GM12878 (cell line): ENCODE data around the gene TTC23. TPM values are rescaled to one million over a fixed set of nuclear protein-coding genes. Genes with fewer than 3 reads are reported as not detected.

Source experiments
- ATAC-seq: fragments of 200-7000 bp; cut with Tn5 transposase; 3 replicates; pipeline ENCODE4 v1.9.1; 2020; ENCODE audit warnings: mild to moderate bottlenecking, moderate library complexity
- BruUV-seq: library from RNA; stranded (reverse); fragments of 400-500 nt; replicated peaks from 2 replicates; lab custom pipeline; 2021; lab: Mats Ljungman, UMichigan
- CTCF ChIA-PET: fragments of 300-600 bp; sonication (Branson Sonifier 250); formaldehyde crosslinking; extraction: SDS; loops from one replicate; lab custom pipeline; 2021; ENCODE audit warnings: inconsistent platforms; lab: Yijun Ruan, JAX
- POLR2A ChIA-PET: fragments of 350-600 bp; formaldehyde crosslinking; extraction: SDS; loops from one replicate; lab custom pipeline; 2021; ENCODE audit warnings: inconsistent platforms; lab: Charles Lee
- RAD21 ChIA-PET: fragments of 300-600 bp; sonication (Branson Sonifier 250); formaldehyde crosslinking; loops from one replicate; lab custom pipeline; 2023; ENCODE audit warnings: antibody characterized with exemption; ENCODE audit not compliant: unreplicated experiment; lab: Charles Lee
- SMC1A ChIA-PET: fragments of 300-600 bp; sonication (Branson Sonifier 250); formaldehyde crosslinking; loops from one replicate; lab custom pipeline; 2023; ENCODE audit not compliant: unreplicated experiment, uncharacterized antibody; lab: Charles Lee
- DNase-seq: peaks from one replicate; pipeline ENCODE4 v3.0.0-alpha.2; 2011; ENCODE audit warnings: low read depth, low spot score
- FAIRE-seq: peaks from 3 replicates; lab custom pipeline; 2011; peaks lifted over from hg19 to GRCh38; lab: Jason Lieb, UNC
- H2AFZ ChIP-seq: 2 replicates; pipeline ENCODE4 v1.6.0; 2011; ENCODE audit warnings: low read depth, low read length, control low read depth; ENCODE audit not compliant: control insufficient read depth
- H3K27ac ChIP-seq: 2 replicates; pipeline ENCODE4 v1.5.1; 2011; ENCODE audit warnings: control low read depth; ENCODE audit not compliant: control insufficient read depth, insufficient read depth
- H3K27me3 ChIP-seq, 2 experiments: replicated peaks in 1 of 2; 2 replicates each; pipeline versions ENCODE4 v1.6.0 to v1.6.1; 2011; ENCODE audit warnings: low read length in 1 of 2; ENCODE audit not compliant: control insufficient read depth in 2 of 2, insufficient read depth in 2 of 2
- H3K36me3 ChIP-seq, 2 experiments: 2 replicates each; pipeline ENCODE4 v1.5.1; 2011; ENCODE audit warnings: low read length in 1 of 2; ENCODE audit not compliant: control insufficient read depth in 2 of 2, insufficient read depth in 2 of 2
- H3K4me1 ChIP-seq: 2 replicates; pipeline ENCODE4 v1.6.1; 2011; ENCODE audit warnings: mild to moderate bottlenecking, low read length, moderate library complexity, mixed read lengths; ENCODE audit not compliant: control insufficient read depth, insufficient read depth
- H3K4me2 ChIP-seq: 2 replicates; pipeline ENCODE4 v1.6.0; 2011; ENCODE audit warnings: control low read depth; ENCODE audit not compliant: control insufficient read depth, insufficient read depth
- H3K4me3 ChIP-seq: fragments of 200-600 bp; sonication (generic); 2 replicates; pipeline ENCODE4 v1.5.1; 2016
- H3K79me2 ChIP-seq: 2 replicates; pipeline ENCODE4 v1.6.0; 2011; ENCODE audit warnings: low read length; ENCODE audit not compliant: control insufficient read depth, insufficient read depth
- H3K9ac ChIP-seq: 2 replicates; pipeline ENCODE4 v1.8.0; 2011; ENCODE audit warnings: low read length, control low read depth, mixed read lengths; ENCODE audit not compliant: control insufficient read depth, insufficient read depth
- H3K9me3 ChIP-seq: replicated peaks from 3 replicates; pipeline ENCODE4 v1.5.1; 2011; ENCODE audit warnings: mild to moderate bottlenecking, low read length; ENCODE audit not compliant: control insufficient read depth, insufficient read depth
- H4K20me1 ChIP-seq: 2 replicates; pipeline ENCODE4 v1.6.0; 2011; ENCODE audit not compliant: control insufficient read depth, insufficient read depth
- DPF2 ChIP-seq: fragments of 450-650 bp; IDR thresholded peaks from 2 replicates; pipeline ENCODE4 v1.6.1; 2017; ENCODE audit warnings: mild to moderate bottlenecking
- EED ChIP-seq: sonication (generic); IDR thresholded peaks from 2 replicates; pipeline ENCODE4 v1.6.1; 2016; ENCODE audit warnings: antibody characterized with exemption, low read depth
- GABPA ChIP-seq: IDR thresholded peaks from 2 replicates; pipeline ENCODE4 v1.6.1; 2014; ENCODE audit warnings: antibody characterized with exemption, low read depth, mild to moderate bottlenecking, inconsistent platforms
- MTA2 ChIP-seq: fragments of 450-650 bp; IDR thresholded peaks from 2 replicates; pipeline ENCODE4 v1.6.1; 2016; ENCODE audit warnings: low read depth, mild to moderate bottlenecking, moderate library complexity
- NFXL1 ChIP-seq: fragments of 450-650 bp; IDR thresholded peaks from 2 replicates; pipeline ENCODE4 v1.6.1; 2017; ENCODE audit warnings: antibody characterized with exemption, mild to moderate bottlenecking, borderline replicate concordance
- NFYA ChIP-seq: IDR thresholded peaks from 2 replicates; pipeline ENCODE4 v1.6.1; 2011; ENCODE audit warnings: low read depth, mild to moderate bottlenecking, low read length, improper control_type of control experiment, borderline replicate concordance
- SREBF2 ChIP-seq: IDR thresholded peaks from 2 replicates; pipeline ENCODE4 v1.6.1; 2012; ENCODE audit warnings: mild to moderate bottlenecking, low read length
- TCF3 ChIP-seq: IDR thresholded peaks from 2 replicates; pipeline ENCODE4 v1.6.1; 2012; ENCODE audit warnings: low read depth, mild to moderate bottlenecking, low read length, borderline replicate concordance; ENCODE audit not compliant: insufficient read depth
- WGBS: methylation state at CpG from one replicate; pipeline ENCODE4 v1.1.6; 2016; ENCODE audit warnings: low lambda C conversion rate; ENCODE audit not compliant: insufficient replicate concordance, insufficient coverage; ENCODE audit errors: missing lambda C conversion rate; 5-methylcytosine and 5-hydroxymethylcytosine counted together
- in situ Hi-C: fragments of 300-500 bp; cut with MboI; formaldehyde crosslinking; loops from 9 replicates; pipeline ENCODE4 v1.14.3; 2018; ENCODE audit warnings: mixed read lengths
- intact Hi-C: fragments of 100-400 bp; cut with micrococcal nuclease; formaldehyde crosslinking; loops from one replicate; pipeline ENCODE4 v1.14.2; 2022; ENCODE audit not compliant: unreplicated experiment
- polyA plus RNA-seq, 11 experiments: library from polyadenylated mRNA; depleted of rRNA in 4 of 11; unstranded in 6 of 11; stranded (reverse) in 5 of 11; fragments of >200 nt; fragmentation: Nextera tagmentation in 4 of 11; fragmentation: Illumina TruSeq in 1 of 11; extraction: Ambion mirVana in 4 of 11; extraction: Trizol in 1 of 11; gene quantifications; 1 replicate in 1 of 11; 2 replicates in 10 of 11; pipeline versions ENCODE4 v1.2.1 to v1.2.3, GENCODE V29; 2011 to 2016; ENCODE audit warnings: inconsistent platforms in 2 of 11, missing spikeins in 2 of 11, low read depth in 1 of 11
- total RNA-seq, 4 experiments: library from RNA; depleted of rRNA in 3 of 4; stranded (reverse); fragments of >200 nt in 3 of 4; fragmentation: Illumina TruSeq in 1 of 4; extraction: Trizol in 1 of 4; gene quantifications; 2 replicates each; pipeline versions ENCODE4 v1.2.1 to v1.2.3, GENCODE V29; 2013 to 2021
- TF ChIP-seq, protein P1 (sequence below): fragments of 450-650 bp; IDR thresholded peaks from 2 replicates; pipeline ENCODE4 v1.6.1; 2016; ENCODE audit warnings: mild to moderate bottlenecking, moderate library complexity, borderline replicate concordance

The TTC23 gene
- total and polyA plus RNA-seq, 10 of the 15 experiments (the other 5 are each of a cell fraction or from before 2014, with no cell fraction given), result 1.2 to 9.0 (median 6.5) TPM

DNA sequence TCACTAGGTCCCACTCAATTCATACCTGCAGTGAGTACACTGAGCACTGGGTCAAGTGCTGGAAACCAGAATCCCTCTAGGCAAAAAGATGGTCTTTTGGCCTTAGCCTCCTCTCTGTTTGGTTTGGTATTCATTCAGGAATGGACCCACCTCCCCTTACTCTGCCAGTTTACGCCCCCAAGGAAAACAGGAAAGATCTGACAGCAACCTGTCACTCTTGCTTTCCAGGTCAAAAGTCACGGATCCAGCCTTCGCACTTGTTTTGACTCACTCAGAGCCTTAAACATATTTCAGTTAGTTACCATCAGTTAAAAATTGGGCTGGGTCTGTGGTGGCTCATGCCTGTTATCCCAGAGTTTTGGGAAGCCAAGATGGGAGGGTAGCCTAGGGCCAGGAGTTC lies 76.4 kb downstream of the TTC23 start:
- intact Hi-C loops (no loop called here), in situ Hi-C loops (no loop called here)
- Histone ChIP-seq H3K4me1 (peaks cover 8% of the 10 kb centered on the region; the same call in 1 of the 2 replicates), H3K79me2 (no peaks in the 10 kb centered on the region), H4K20me1 (no peaks in the 10 kb centered on the region), H3K4me2 (no peak overlapping the region)
- no TSS peak for BruUV-seq
- RAD21 ChIA-PET, result no interaction called here
- TF ChIP-seq, protein P1, sequence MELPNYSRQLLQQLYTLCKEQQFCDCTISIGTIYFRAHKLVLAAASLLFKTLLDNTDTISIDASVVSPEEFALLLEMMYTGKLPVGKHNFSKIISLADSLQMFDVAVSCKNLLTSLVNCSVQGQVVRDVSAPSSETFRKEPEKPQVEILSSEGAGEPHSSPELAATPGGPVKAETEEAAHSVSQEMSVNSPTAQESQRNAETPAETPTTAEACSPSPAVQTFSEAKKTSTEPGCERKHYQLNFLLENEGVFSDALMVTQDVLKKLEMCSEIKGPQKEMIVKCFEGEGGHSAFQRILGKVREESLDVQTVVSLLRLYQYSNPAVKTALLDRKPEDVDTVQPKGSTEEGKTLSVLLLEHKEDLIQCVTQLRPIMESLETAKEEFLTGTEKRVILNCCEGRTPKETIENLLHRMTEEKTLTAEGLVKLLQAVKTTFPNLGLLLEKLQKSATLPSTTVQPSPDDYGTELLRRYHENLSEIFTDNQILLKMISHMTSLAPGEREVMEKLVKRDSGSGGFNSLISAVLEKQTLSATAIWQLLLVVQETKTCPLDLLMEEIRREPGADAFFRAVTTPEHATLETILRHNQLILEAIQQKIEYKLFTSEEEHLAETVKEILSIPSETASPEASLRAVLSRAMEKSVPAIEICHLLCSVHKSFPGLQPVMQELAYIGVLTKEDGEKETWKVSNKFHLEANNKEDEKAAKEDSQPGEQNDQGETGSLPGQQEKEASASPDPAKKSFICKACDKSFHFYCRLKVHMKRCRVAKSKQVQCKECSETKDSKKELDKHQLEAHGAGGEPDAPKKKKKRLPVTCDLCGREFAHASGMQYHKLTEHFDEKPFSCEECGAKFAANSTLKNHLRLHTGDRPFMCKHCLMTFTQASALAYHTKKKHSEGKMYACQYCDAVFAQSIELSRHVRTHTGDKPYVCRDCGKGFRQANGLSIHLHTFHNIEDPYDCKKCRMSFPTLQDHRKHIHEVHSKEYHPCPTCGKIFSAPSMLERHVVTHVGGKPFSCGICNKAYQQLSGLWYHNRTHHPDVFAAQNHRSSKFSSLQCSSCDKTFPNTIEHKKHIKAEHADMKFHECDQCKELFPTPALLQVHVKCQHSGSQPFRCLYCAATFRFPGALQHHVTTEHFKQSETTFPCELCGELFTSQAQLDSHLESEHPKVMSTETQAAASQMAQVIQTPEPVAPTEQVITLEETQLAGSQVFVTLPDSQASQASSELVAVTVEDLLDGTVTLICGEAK, result no peak
- no peak for TF ChIP-seq NFYA
- no peak for TF ChIP-seq DPF2
- TF ChIP-seq TCF3, result no peak
- no peak for TF ChIP-seq NFXL1
- TF ChIP-seq EED, result no peak
- TF ChIP-seq MTA2, result no peak
- no peak for TF ChIP-seq GABPA
- no peak for TF ChIP-seq SREBF2
- TF ChIP-seq, all 136 proteins: peak for 0
- no peak overlapping the region for H3K27ac ChIP-seq
- H3K4me3 ChIP-seq, result no peak overlapping the region
- no peaks in the 10 kb centered on the region for H3K9me3 ChIP-seq
- ChIA-PET CTCF (interaction anchor here (1.1 kb wide), 1 partner anchor 10 kb away, joined by 3 read pairs; no protein-coding TSS in a partner anchor), SMC1A (no interaction called here), POLR2A (interaction anchor here (0.6 kb wide), 1 partner anchor 10 kb away, joined by 6 read pairs; no protein-coding TSS in a partner anchor)
- H3K27me3 ChIP-seq, result no peaks in the 10 kb centered on the region
- no peak overlapping the region for H3K9ac ChIP-seq
- WGBS, result 75% methylated on average over 3 of the region's 3 CpGs
- no peaks in the 10 kb centered on the region for H3K36me3 ChIP-seq
- H2AFZ ChIP-seq, result no peak overlapping the region
- ATAC-seq, result no peak
- DNase-seq, result no peak
- FAIRE-seq, result no peak
